DMS53 (cell line): ENCODE measurements around the gene DHX35.

ENCODE experiments used
- DNase-seq: peaks from one replicate; lab custom pipeline; 2025; lab: John Stamatoyannopoulos, UW

The DHX35 gene

GRCh38 chr20:39021748-39022147 is 59.6 kb downstream of the DHX35 start:
- no peak for DNase-seq

- no peak for DNase-seq
Observed at GRCh38 chr20:39025883-39026282, 63.7 kb downstream of the DHX35 start.

DNA sequence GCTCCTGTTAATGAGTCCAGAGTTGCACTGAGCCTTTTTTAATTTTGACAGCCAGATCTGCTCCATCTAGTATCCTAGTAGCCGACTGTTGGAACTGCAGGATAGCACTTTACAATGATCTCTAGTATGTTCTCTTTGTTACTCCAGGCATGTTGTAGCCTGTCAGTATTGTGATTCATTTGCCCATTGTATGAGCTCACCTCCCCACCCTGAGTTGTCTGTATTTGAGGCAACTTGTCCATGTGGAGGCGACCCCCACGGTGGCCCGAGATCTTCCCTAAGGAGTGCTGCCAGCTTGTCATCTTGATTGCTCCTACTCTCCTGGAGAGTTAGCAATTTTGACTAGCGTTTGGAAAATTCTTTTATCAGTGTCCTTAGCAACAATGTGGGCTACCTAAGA is 67.2 kb downstream of the DHX35 start:
- no peak for DNase-seq

DNA sequence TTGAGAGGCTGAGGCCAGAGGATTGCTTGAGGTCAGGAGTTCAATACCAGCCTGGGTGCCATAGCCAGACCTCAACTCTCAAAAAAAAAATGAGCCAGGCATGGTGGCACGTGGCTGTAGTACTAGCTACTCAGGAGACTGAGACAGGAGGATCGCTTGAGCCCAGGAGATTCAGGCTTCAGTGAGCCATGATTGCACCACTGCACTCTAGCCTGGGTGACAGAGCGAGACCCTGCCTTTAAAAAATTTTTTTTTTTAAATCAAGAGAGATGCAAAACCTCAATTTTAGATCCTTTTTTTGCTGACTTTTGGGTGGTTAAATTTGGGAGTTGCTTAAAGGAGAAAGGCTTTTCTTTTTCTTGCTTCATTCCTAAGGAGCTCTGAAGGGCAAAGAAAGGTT is 70.9 kb downstream of the DHX35 start:
- DNase-seq, result no peak

DNA sequence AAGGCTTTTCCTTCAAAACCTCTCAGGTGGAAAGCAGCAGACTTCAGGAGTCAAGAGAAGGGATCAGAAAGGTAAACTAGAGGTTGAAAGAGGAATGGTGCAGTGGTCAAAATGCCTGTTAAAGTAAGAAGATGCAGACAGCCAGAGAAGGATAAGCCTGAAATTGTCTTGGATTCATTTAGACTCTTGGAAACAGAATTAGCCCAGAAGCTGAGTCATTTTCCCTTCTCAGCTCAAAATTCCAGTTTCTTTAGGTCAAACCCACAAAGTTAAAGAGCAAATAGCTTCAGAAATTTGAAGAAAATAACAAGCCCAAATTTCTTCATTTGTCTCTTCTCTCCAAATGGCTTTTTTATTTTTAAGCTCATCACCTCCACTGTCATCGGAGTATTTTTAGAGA is 73.9 kb downstream of the DHX35 start:
- no peak for DNase-seq

GRCh38 chr20:39036851-39037250 is 74.7 kb downstream of the DHX35 start:
- no peak for DNase-seq

- DNase-seq, result no peak
Observed at GRCh38 chr20:39038047-39038446, 75.9 kb downstream of the DHX35 start.

DNA sequence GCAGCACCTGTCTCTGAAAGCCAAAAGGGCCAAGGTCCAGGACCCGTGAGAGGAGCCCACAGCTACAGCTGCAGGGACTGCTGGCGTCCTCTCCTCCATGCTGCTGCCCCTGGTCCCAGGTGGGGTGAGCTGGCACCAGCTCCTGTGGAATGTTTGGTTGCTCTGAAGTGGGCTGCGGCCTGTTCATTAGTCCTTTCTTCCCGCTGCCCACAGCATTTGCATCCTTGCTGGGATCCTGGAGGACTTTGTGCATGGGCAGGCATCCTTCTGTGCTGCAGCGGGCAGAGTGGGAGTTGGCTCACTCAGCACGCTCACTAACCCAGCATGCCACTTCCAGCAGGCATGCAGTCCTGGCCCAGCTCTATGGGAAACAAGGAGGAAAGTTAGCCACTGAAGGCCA is 76.4 kb downstream of the DHX35 start:
- DNase-seq, result no peak

GRCh38 chr20:39039261-39039660 is 77.1 kb downstream of the DHX35 start:
- DNase-seq, result no peak

GRCh38 chr20:39040116-39040515 is 78.0 kb downstream of the DHX35 start:
- no peak for DNase-seq

DNA sequence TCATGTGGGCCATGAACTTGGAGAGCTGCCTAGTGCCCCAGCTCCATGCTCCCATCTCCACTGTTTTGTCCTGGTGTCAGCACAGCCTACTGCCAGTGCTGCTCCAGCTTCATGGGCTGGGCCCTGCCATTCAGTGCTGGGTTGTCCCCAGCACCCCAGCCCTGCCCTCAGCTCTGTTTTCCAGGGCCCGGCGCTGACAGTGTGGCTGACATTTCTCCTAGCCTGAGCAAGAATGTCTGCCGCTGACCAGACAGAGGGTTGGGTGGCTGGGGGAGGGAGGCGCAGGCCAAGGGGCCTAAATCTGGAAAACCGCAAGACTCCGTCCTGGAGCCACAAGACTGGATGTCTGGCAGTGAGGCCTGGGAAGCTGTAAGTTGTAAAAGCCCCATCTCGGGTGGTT is 78.9 kb downstream of the DHX35 start:
- DNase-seq, result no peak

DNA sequence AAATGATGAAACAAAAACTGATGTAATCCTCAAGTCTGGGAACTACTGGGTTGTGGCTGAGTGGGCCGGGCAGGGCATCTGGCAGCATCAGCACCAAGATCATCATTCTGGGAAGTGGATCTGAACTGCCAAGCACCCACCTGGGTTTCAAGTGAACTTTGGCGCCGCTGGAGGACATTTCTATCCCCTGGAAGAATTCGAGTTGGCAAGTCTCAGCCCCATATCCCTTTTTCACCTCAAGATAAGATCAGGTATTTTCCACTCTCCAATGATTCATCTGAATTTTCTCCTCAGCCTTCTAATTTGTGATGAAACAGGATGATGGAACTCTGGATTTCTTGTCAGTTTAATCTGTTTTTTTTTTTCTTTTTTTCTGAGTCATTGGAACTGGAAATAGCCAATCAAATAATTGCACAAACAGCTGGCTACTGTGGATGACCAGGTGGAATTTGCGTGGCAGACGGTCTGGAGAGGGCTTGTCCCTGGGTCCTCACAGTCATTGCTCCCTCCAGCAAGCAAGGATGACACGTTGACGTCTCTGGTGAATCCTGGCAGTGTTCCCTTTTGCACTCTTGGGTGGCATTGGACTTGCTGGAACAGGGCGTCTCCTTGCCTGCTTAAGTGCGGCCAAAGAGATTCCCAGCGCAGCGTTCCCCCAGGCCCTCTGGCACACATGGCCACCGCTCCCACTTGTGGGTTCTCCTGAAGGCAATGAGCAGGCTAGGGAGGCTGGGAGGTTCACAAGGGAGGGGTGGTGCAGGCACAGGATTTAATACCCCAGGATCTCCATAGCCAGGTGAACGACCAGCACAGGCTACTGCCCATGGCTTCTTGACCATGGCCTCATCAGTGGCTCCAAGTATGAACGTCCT is 80.4 kb downstream of the DHX35 start:
- DNase-seq, result no peak

GRCh38 chr20:39044501-39044900 is 82.4 kb downstream of the DHX35 start:
- DNase-seq, result no peak

- no peak for DNase-seq
Observed at GRCh38 chr20:39045676-39046075, 83.5 kb downstream of the DHX35 start.

DNA sequence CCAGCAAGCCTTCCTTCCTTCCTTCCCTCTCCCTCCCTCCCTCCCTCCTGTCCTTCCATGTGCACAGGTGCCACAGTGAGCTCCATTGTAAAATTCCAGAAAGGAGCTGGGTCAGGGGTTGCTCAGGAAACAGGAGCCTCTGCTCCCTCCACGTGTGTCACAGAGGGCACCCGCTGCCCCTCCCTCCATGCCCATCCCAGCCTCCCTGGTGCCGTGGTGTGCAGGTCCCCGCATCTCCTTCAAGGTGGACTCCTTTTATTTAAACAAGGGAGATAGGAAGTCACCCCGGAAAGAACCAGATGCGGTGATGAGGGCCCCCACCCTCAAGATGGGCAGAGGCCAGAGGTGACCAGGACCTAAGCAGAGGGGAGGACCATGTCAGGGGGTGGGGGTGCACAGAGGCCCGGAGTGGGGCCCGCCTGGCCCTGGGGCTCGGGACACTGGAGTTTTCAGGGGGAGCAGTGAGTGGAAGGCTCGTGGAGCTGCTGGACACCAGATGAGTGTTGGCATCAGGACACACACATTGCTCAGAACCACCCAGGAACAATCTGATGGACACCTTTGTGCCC is 85.4 kb downstream of the DHX35 start:
- no peak for DNase-seq

DNA sequence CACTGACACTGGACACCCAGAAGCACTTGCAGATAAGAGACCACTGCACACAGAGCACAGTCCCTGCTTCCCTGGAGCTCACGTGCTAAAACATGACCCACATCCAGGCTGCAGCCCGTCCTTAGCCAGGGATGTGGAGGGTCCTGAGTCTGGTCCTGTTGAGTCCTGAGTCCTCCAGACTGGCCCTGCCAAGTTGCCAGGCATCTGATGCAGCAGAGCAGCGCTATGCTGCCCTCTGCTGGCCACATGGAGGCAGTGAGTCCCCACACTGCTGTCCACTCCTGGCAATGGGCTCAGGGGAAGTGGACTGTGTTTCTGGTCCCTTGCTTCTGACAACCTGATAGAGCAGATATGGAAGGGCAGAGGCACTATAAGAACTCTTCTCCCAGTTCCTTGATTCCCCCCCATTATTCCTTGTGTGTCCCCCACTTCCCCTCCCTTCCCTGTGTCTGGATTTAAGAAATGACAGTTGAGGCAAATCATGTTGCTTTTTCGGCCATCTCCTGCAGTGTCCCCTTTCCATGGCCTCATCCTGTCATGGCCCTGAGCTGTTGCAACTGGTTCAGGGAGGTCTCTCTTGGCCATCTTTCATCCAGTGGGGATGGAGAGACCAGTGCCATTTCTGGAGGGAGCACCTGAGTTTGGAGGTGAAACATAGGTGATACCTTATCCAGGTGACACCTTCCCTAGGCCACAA is 86.0 kb downstream of the DHX35 start:
- peak; percentile 84 for DNase-seq

GRCh38 chr20:39049148-39049547 is 87.0 kb downstream of the DHX35 start:
- no peak for DNase-seq

DNA sequence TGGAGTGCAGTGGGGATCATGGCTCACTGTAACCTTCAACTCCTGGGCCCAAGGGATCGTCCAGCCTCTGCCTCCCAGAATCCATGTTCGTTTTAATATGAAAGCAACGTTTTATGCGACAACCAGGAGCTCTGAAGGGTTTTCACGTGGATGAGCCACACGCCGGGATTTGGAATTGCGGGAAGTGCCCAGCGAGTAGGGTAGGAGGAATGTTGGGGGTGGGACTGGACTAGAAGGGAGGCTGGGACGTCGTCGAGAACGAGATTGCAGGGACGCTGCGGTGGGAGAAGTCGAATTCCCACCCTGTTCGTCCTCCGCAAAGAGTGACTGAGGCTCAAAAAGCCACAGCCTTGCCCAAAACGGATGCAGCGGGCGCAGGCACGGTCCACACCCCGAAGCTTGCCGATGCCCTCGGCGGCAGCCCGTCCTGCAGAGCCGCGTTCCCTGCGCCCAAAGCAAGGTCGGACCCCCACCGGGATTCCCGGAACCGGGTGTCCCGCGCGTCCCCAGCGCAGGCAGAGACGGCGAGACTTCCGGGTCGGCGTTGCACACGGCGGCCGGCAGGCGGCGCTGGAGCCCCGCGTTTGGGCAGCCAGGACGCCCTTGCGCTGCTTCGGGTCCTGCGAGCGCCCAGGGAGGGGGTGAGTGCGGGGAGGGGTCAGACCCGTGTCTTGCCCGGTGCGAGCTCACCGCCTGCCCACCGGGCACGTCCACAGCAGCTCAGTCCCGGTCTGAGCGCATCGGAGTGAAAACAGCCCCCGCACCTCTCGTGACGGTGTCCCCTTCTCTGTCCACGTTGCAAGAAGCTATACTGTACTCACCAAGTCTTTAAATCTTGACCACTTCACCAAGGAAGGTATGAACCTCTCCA is 87.8 kb downstream of the DHX35 start:
- DNase-seq, result peak; percentile 78

DNA sequence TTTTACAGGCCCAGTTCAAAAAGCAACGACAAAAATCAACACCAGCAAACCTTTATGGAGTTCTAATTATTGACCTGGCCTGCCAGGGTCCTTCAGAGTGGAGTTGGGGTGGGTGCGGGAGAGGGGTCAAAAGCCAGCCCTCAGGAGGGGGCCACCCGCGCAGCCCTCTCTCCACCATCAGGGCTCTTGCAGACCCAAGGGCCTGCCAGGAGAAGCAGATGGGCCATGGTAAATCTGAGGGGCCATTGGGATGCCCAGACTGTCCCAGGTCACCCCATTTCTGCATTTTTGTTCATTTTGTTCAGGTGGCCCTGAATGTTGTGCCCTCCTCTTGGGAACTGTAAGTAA is 88.4 kb downstream of the DHX35 start:
- DNase-seq, result no peak

- DNase-seq, result no peak
Observed at GRCh38 chr20:39052676-39053075, 90.5 kb downstream of the DHX35 start.

GRCh38 chr20:39057143-39057542 is 95.0 kb downstream of the DHX35 start:
- no peak for DNase-seq

GRCh38 chr20:39057911-39058310 is 95.8 kb downstream of the DHX35 start:
- DNase-seq, result no peak
